ENCODE results near the gene LENG8. TPM values are rescaled to one million over a fixed set of nuclear protein-coding genes. Genes with fewer than 3 reads are reported as not detected.
A peak's percentile ranks its signal among the peaks of the same experiment; 100 is the strongest.
"Not testable (repeated sequence)": the region's sequence is repeated elsewhere in the genome, so short reads cannot be mapped to it uniquely, and the experiment has no call there.

LENG8 gene
- total RNA-seq, 1 donor from 2014 or later: 59.0 TPM

- ATAC-seq (no peak), DNase-seq (ENCODE audit: missing footprints) (no peak)
- intact Hi-C loops (cut with DNase I): loop anchor here (5.0 kb wide), 1 partner anchor 43 kb away; no protein-coding TSS in a partner anchor
Measured at GRCh38 chr19:54434112-54434872, 14.7 kb upstream of the LENG8 start.

- ATAC-seq: no peak
- intact Hi-C loops (cut with DNase I): loop anchor here (5.0 kb wide), 1 partner anchor 42 kb away; no protein-coding TSS in a partner anchor
Measured at GRCh38 chr19:54434873-54435214, 14.2 kb upstream of the LENG8 start.

GRCh38 chr19:54435551-54436016, 13.4 kb upstream of the LENG8 start:
- ATAC-seq (peak; percentile 2), DNase-seq (ENCODE audit: missing footprints) (no peak)
- intact Hi-C loops (cut with DNase I): no loop called here

More at GRCh38 chr19:54434873-54435214, 14.2 kb upstream of the LENG8 start:
- DNase-seq (ENCODE audit: missing footprints): no peak

GRCh38 chr19:54436031-54436523, 12.9 kb upstream of the LENG8 start:
- ATAC-seq (peak; percentile 22), DNase-seq (ENCODE audit: missing footprints) (no peak)
- intact Hi-C loops (cut with DNase I): no loop called here

- ATAC-seq (no peak), DNase-seq (ENCODE audit: missing footprints) (no peak)
- intact Hi-C loops (cut with DNase I): no loop called here
Measured at GRCh38 chr19:54436628-54437252, 12.3 kb upstream of the LENG8 start.

GRCh38 chr19:54439174-54439851, 9.7 kb upstream of the LENG8 start:
- DNase-seq (ENCODE audit: missing footprints) (no peak), ATAC-seq (no peak)
- intact Hi-C loops (cut with DNase I): no loop called here

- ATAC-seq (no peak), DNase-seq (ENCODE audit: missing footprints) (no peak)
- intact Hi-C loops (cut with DNase I): no loop called here
Measured at GRCh38 chr19:54440641-54441040, 8.4 kb upstream of the LENG8 start.

- no peak for DNase-seq (ENCODE audit: missing footprints)
- intact Hi-C loops (cut with DNase I): no loop called here
- no peak for ATAC-seq
Measured at GRCh38 chr19:54444737-54445136, 4.3 kb upstream of the LENG8 start.

- DNase-seq (ENCODE audit: missing footprints); intact Hi-C loops (cut with DNase I); ATAC-seq: not testable (repeated sequence)
Measured at GRCh38 chr19:54446349-54446748, 2.6 kb upstream of the LENG8 start.

GRCh38 chr19:54448040-54448773, 792 bp upstream of the LENG8 start:
- DNase-seq (ENCODE audit: missing footprints) (peak; percentile 78), ATAC-seq (peak; percentile 16)
- intact Hi-C loops (cut with DNase I): no loop called here

GRCh38 chr19:54449701-54450069, 686 bp downstream of the LENG8 start:
- intact Hi-C loops (cut with DNase I): loop anchor here (1.0 kb wide), 1 partner anchor 14 kb away; the partner anchor contains the start of gene LENG9
- DNase-seq (ENCODE audit: missing footprints) (no peak), ATAC-seq (no peak)

GRCh38 chr19:54451331-54451871, 2.4 kb downstream of the LENG8 start:
- intact Hi-C loops (cut with DNase I): no loop called here
- ATAC-seq (no peak), DNase-seq (ENCODE audit: missing footprints) (no peak)

GRCh38 chr19:54451997-54452396, 3.0 kb downstream of the LENG8 start:
- no peak for ATAC-seq
- intact Hi-C loops (cut with DNase I): no loop called here

GRCh38 chr19:54452626-54453025, 3.6 kb downstream of the LENG8 start:
- DNase-seq (ENCODE audit: missing footprints) (no peak), ATAC-seq (no peak)
- intact Hi-C loops (cut with DNase I): no loop called here

More at GRCh38 chr19:54451997-54452396, 3.0 kb downstream of the LENG8 start:
- no peak for DNase-seq (ENCODE audit: missing footprints)

GRCh38 chr19:54453921-54454780, 5.2 kb downstream of the LENG8 start:
- intact Hi-C loops (cut with DNase I): no loop called here
- DNase-seq (ENCODE audit: missing footprints) (no peak), ATAC-seq (no peak)

GRCh38 chr19:54454781-54455675, 6.0 kb downstream of the LENG8 start:
- intact Hi-C loops (cut with DNase I): no loop called here
- ATAC-seq (no peak), DNase-seq (ENCODE audit: missing footprints) (no peak)

Data from Right ventricle myocardium inferior (tissue), 1 donor.